ENCODE data around the gene CD36.

DNA sequence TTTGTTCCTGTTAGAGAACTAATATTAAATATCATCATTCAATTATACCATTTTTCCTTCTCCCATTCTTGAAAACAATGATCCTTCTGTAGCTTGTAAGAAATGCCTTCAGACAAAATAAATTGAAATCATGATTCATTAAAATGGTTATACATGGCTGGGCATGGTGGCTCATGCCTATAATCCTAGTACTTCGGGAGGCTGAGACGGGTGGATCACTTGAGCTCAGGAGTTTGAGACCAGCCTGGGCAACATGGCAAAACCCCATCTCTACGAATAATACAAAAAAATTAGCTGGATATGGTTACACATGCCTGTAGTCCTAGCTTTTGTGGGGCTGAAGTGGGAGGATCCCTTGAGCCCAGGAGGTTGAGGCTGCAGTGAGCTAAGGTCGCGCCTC is 13.0 kb downstream of the CD36 start:
- TF ChIP-seq, protein P1, sequence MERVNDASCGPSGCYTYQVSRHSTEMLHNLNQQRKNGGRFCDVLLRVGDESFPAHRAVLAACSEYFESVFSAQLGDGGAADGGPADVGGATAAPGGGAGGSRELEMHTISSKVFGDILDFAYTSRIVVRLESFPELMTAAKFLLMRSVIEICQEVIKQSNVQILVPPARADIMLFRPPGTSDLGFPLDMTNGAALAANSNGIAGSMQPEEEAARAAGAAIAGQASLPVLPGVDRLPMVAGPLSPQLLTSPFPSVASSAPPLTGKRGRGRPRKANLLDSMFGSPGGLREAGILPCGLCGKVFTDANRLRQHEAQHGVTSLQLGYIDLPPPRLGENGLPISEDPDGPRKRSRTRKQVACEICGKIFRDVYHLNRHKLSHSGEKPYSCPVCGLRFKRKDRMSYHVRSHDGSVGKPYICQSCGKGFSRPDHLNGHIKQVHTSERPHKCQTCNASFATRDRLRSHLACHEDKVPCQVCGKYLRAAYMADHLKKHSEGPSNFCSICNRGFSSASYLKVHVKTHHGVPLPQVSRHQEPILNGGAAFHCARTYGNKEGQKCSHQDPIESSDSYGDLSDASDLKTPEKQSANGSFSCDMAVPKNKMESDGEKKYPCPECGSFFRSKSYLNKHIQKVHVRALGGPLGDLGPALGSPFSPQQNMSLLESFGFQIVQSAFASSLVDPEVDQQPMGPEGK (CRISPR knock-in tag; IDR thresholded peaks at IDR 0.05; ENCODE audit: borderline replicate concordance), result no peak
- no peak for TF ChIP-seq OSR1 (CRISPR knock-in tag; IDR thresholded peaks at IDR 0.05)
- no peak for TF ChIP-seq ZFP3 (CRISPR knock-in tag; IDR thresholded peaks at IDR 0.05)
- TF ChIP-seq TCF4 (CRISPR knock-in tag; IDR thresholded peaks at IDR 0.05; ENCODE audit: borderline replicate concordance), result no peak
- no peak for TF ChIP-seq BACH2 (CRISPR knock-in tag; IDR thresholded peaks at IDR 0.05; ENCODE audit: borderline replicate concordance)
- no peak for TF ChIP-seq ZNF565 (CRISPR knock-in tag; conservative IDR thresholded peaks at IDR 0.05; ENCODE audit: low read depth)
- TF ChIP-seq PPARA (CRISPR knock-in tag; IDR thresholded peaks at IDR 0.05; ENCODE audit: borderline replicate concordance), result no peak
- TF ChIP-seq ARNTL (CRISPR knock-in tag; IDR thresholded peaks at IDR 0.05; ENCODE audit: borderline replicate concordance, low read depth), result no peak
- no peak for TF ChIP-seq ZNF8 (CRISPR knock-in tag; IDR thresholded peaks at IDR 0.05)

Data from SK-N-SH treated with all-trans-retinoic acid at 6 μM for 48 hours (cell line).